GM21723 (cell line): ENCODE measurements around the gene BICDL1.
A peak's percentile ranks its signal among the peaks of the same experiment; 100 is the strongest.
"Not testable (repeated sequence)": the region's sequence is repeated elsewhere in the genome, so short reads cannot be mapped to it uniquely, and the experiment has no call there.

ENCODE experiments used
- ATAC-seq: cut with Tn5 transposase; IDR thresholded peaks from one replicate; pipeline ENCODE4 v1.9.1; 2021; ENCODE audit warnings: mild to moderate bottlenecking, moderate library complexity; ENCODE audit not compliant: unreplicated experiment

BICDL1 gene

GRCh38 chr12:119988472-119989360, at the start of gene BICDL1:
Gene BICDL1 (plus strand): TSS chr12:119989236. CDS start chr12:119989869, 633 bp downstream.
- peak; percentile 86 for ATAC-seq

GRCh38 chr12:119940897-119941296, 48.1 kb upstream of the BICDL1 start:
- ATAC-seq, result no peak

GRCh38 chr12:119942386-119942785, 46.6 kb upstream of the BICDL1 start:
- ATAC-seq, result no peak

- no peak for ATAC-seq
Observed at GRCh38 chr12:119946213-119946612, 42.8 kb upstream of the BICDL1 start.

GRCh38 chr12:119949145-119949544, 39.9 kb upstream of the BICDL1 start:
- ATAC-seq, result no peak

GRCh38 chr12:119949594-119949993, 39.4 kb upstream of the BICDL1 start:
- no peak for ATAC-seq

- no peak for ATAC-seq
Observed at GRCh38 chr12:119956047-119956446, 33.0 kb upstream of the BICDL1 start.

- ATAC-seq, result no peak
Observed at GRCh38 chr12:119957135-119957534, 31.9 kb upstream of the BICDL1 start.

GRCh38 chr12:119959435-119959834, 29.6 kb upstream of the BICDL1 start:
- ATAC-seq, result no peak

- no peak for ATAC-seq
Observed at GRCh38 chr12:119964123-119964522, 24.9 kb upstream of the BICDL1 start.

GRCh38 chr12:119964929-119965328, 24.1 kb upstream of the BICDL1 start:
- ATAC-seq, result no peak

- no peak for ATAC-seq
Observed at GRCh38 chr12:119980242-119980641, 8.8 kb upstream of the BICDL1 start.

- ATAC-seq, result not testable (repeated sequence)
Observed at GRCh38 chr12:119980702-119981101, 8.3 kb upstream of the BICDL1 start.

- ATAC-seq, result peak; percentile 23
Observed at GRCh38 chr12:119989361-119989730, 310 bp downstream of the BICDL1 start.

GRCh38 chr12:119989731-119990381, 820 bp downstream of the BICDL1 start:
- peak; percentile 42 for ATAC-seq

GRCh38 chr12:119990382-119990874, 1.4 kb downstream of the BICDL1 start:
- ATAC-seq, result no peak

GRCh38 chr12:119992129-119992705, 3.2 kb downstream of the BICDL1 start:
- ATAC-seq, result no peak

- ATAC-seq, result no peak
Observed at GRCh38 chr12:119994892-119995658, 6.0 kb downstream of the BICDL1 start.

- no peak for ATAC-seq
Observed at GRCh38 chr12:119996417-119996816, 7.4 kb downstream of the BICDL1 start.

GRCh38 chr12:119998471-119999245, 9.6 kb downstream of the BICDL1 start:
- no peak for ATAC-seq
